Subcutaneous abdominal adipose tissue (tissue), 5 donors: Measurements from ENCODE around the gene ZCCHC4.

Experiments used
- H3K27ac ChIP-seq: one replicate; pipeline ENCODE4 v1.7.0; 2013; ENCODE audit warnings: low read depth, mild to moderate bottlenecking, inconsistent platforms, low read length, moderate library complexity
- H3K27me3 ChIP-seq, 5 donors: one replicate each; pipeline ENCODE4 v1.7.0; 2013; ENCODE audit warnings: low read length in 5 of 5, inconsistent platforms in 1 of 5; ENCODE audit not compliant: control insufficient read depth in 5 of 5, insufficient read depth in 4 of 5
- H3K36me3 ChIP-seq, 5 donors: one replicate each; pipeline ENCODE4 v1.7.0; 2013; ENCODE audit warnings: low read length in 5 of 5; ENCODE audit not compliant: control insufficient read depth in 5 of 5, insufficient read depth in 5 of 5
- H3K4me1 ChIP-seq, 5 donors: one replicate each; pipeline ENCODE4 v1.7.0; 2013; ENCODE audit warnings: low read length in 5 of 5, mild to moderate bottlenecking in 3 of 5, moderate library complexity in 1 of 5; ENCODE audit not compliant: control insufficient read depth in 5 of 5, insufficient read depth in 5 of 5
- H3K4me3 ChIP-seq, 5 donors: one replicate each; pipeline ENCODE4 v1.7.0; 2013; ENCODE audit warnings: low read length in 5 of 5, low read depth in 1 of 5
- H3K9ac ChIP-seq, 5 donors: one replicate each; pipeline ENCODE4 v1.7.0; 2013; ENCODE audit warnings: low read length in 5 of 5, mild to moderate bottlenecking in 4 of 5, moderate library complexity in 3 of 5
- H3K9me3 ChIP-seq, 5 donors: one replicate each; pipeline ENCODE4 v1.7.0; 2013; ENCODE audit warnings: low read length in 5 of 5; ENCODE audit not compliant: control insufficient read depth in 5 of 5
- donor health status: healthy.
- donor health status: healthy.
- donor health status: healthy.
- donor health status: healthy.
- donor health status: healthy.

Gene ZCCHC4

GRCh38 chr4:25401066-25401465 is 88.5 kb downstream of the ZCCHC4 start:
- Histone ChIP-seq H3K27me3 (no peaks in the 10 kb centered on the region), H3K27ac (no peak overlapping the region), H3K9me3 (peaks cover 0 to 8% (median 6%) of the 10 kb centered on the region in 5 donors), H3K9ac (no peak overlapping the region), H3K36me3 (peaks cover 60 to 79% (median 70%) of the 10 kb centered on the region in 5 donors), H3K4me3 (no peak overlapping the region), H3K4me1 (peaks cover 0 to 2% (median 0%) of the 10 kb centered on the region in 5 donors)

- Histone ChIP-seq H3K9ac (no peak overlapping the region), H3K4me1 (peaks cover 0 to 3% (median 0%) of the 10 kb centered on the region in 5 donors), H3K9me3 (no peaks in the 10 kb centered on the region), H3K36me3 (peaks cover 58 to 77% (median 64%) of the 10 kb centered on the region in 5 donors), H3K27ac (no peak overlapping the region), H3K27me3 (no peaks in the 10 kb centered on the region), H3K4me3 (no peak overlapping the region)
These were observed 89.9 kb downstream of the ZCCHC4 start for GRCh38 chr4:25402521-25402920.

- H3K9ac ChIP-seq, result no peak overlapping the region
- peaks cover 58 to 80% (median 67%) of the 10 kb centered on the region in 5 donors for H3K36me3 ChIP-seq
- H3K9me3 ChIP-seq, result no peaks in the 10 kb centered on the region
- no peaks in the 10 kb centered on the region for H3K27me3 ChIP-seq
- H3K27ac ChIP-seq, result no peak overlapping the region
- no peak overlapping the region for H3K4me3 ChIP-seq
- H3K4me1 ChIP-seq, result peaks cover 0 to 3% (median 0%) of the 10 kb centered on the region in 5 donors
These were observed 91.1 kb downstream of the ZCCHC4 start for GRCh38 chr4:25403699-25404098.

GRCh38 chr4:25405453-25405852 is 92.9 kb downstream of the ZCCHC4 start:
- Histone ChIP-seq H3K9me3 (no peaks in the 10 kb centered on the region), H3K4me1 (peaks cover 0 to 3% (median 0%) of the 10 kb centered on the region in 5 donors), H3K27ac (no peak overlapping the region), H3K4me3 (no peak overlapping the region), H3K27me3 (no peaks in the 10 kb centered on the region), H3K9ac (no peak overlapping the region), H3K36me3 (peaks cover 55 to 83% (median 72%) of the 10 kb centered on the region in 5 donors)

- Histone ChIP-seq H3K4me3 (no peak overlapping the region), H3K4me1 (peaks cover 0 to 3% (median 0%) of the 10 kb centered on the region in 5 donors), H3K27me3 (no peaks in the 10 kb centered on the region), H3K9me3 (no peaks in the 10 kb centered on the region), H3K36me3 (peaks cover 60 to 84% (median 75%) of the 10 kb centered on the region in 5 donors), H3K9ac (no peak overlapping the region), H3K27ac (no peak overlapping the region)
These were observed 93.6 kb downstream of the ZCCHC4 start for GRCh38 chr4:25406081-25406692.

GRCh38 chr4:25410820-25411529 is 98.4 kb downstream of the ZCCHC4 start:
- Histone ChIP-seq H3K27ac (no peak overlapping the region), H3K36me3 (peaks cover 68 to 96% (median 81%) of the 10 kb centered on the region in 5 donors), H3K9ac (no peak overlapping the region), H3K4me3 (no peak overlapping the region), H3K4me1 (peaks cover 0 to 2% (median 0%) of the 10 kb centered on the region in 5 donors), H3K9me3 (no peaks in the 10 kb centered on the region), H3K27me3 (no peaks in the 10 kb centered on the region)

- Histone ChIP-seq H3K36me3 (peaks cover 72 to 95% (median 84%) of the 10 kb centered on the region in 5 donors), H3K9ac (no peak overlapping the region), H3K4me1 (no peaks in the 10 kb centered on the region), H3K9me3 (no peaks in the 10 kb centered on the region), H3K27ac (no peak overlapping the region), H3K27me3 (no peaks in the 10 kb centered on the region), H3K4me3 (no peak overlapping the region)
These were observed 100.7 kb downstream of the ZCCHC4 start for GRCh38 chr4:25413261-25413660.

- H3K27me3 ChIP-seq, result no peaks in the 10 kb centered on the region
- H3K9ac ChIP-seq, result no peak overlapping the region
- no peaks in the 10 kb centered on the region for H3K4me1 ChIP-seq
- H3K4me3 ChIP-seq, result no peak overlapping the region
- H3K36me3 ChIP-seq, result peaks cover 45 to 74% (median 64%) of the 10 kb centered on the region in 5 donors
- H3K9me3 ChIP-seq, result no peaks in the 10 kb centered on the region
- no peak overlapping the region for H3K27ac ChIP-seq
These were observed 104.4 kb downstream of the ZCCHC4 start for GRCh38 chr4:25417014-25417413.
